WERI-Rb-1 (cell line): ENCODE measurements around the gene OXSR1.

ENCODE experiments used
- DNase-seq: peaks from one replicate; pipeline ENCODE4 v3.0.0-alpha.2; 2020
- H3K27ac ChIP-seq: fragments of 250-450 bp; sonication (Bioruptor Pico); 2 replicates; pipeline ENCODE4 v1.5.1; 2020; ENCODE audit warnings: mild to moderate bottlenecking, moderate library complexity
- H3K27me3 ChIP-seq: fragments of 250-450 bp; sonication (Bioruptor Pico); 2 replicates; pipeline ENCODE4 v1.5.1; 2021; ENCODE audit warnings: mild to moderate bottlenecking, low read depth, moderate library complexity; ENCODE audit not compliant: insufficient read depth, severe bottlenecking
- H3K36me3 ChIP-seq: fragments of 250-450 bp; sonication (Bioruptor Pico); 2 replicates; pipeline ENCODE4 v1.5.1; 2020; ENCODE audit warnings: mild to moderate bottlenecking, moderate library complexity
- H3K4me3 ChIP-seq: 2 replicates; pipeline ENCODE4 v1.5.1; 2011; ENCODE audit warnings: low read depth, mild to moderate bottlenecking, control low read depth, low read length
- H3K9me3 ChIP-seq: fragments of 250-450 bp; sonication (Bioruptor Pico); 2 replicates; pipeline ENCODE4 v1.5.1; 2021; ENCODE audit warnings: mild to moderate bottlenecking, moderate library complexity; ENCODE audit not compliant: severe bottlenecking
- CTCF ChIP-seq: IDR thresholded peaks from 2 replicates; pipeline ENCODE4 v1.5.1; 2011; ENCODE audit warnings: low read depth, mild to moderate bottlenecking, control low read depth, inconsistent platforms, low read length

OXSR1 gene

GRCh38 chr3:38121832-38122461 lies 43.4 kb upstream of the OXSR1 start:
- TF ChIP-seq CTCF = no peak
- no peak overlapping the region for H3K4me3 ChIP-seq
- no peak for DNase-seq
- H3K27me3 ChIP-seq = no peaks in the 10 kb centered on the region
- H3K36me3 ChIP-seq = peaks cover 37% of the 10 kb centered on the region
- H3K27ac ChIP-seq = no peak overlapping the region
- H3K9me3 ChIP-seq = no peaks in the 10 kb centered on the region

- Histone ChIP-seq H3K27me3 (no peaks in the 10 kb centered on the region), H3K4me3 (no peak overlapping the region), H3K9me3 (no peaks in the 10 kb centered on the region), H3K27ac (no peak overlapping the region), H3K36me3 (peaks cover 44% of the 10 kb centered on the region)
- TF ChIP-seq CTCF = no peak
- DNase-seq = no peak
These were observed 42.5 kb upstream of the OXSR1 start for GRCh38 chr3:38122712-38123290.

DNA sequence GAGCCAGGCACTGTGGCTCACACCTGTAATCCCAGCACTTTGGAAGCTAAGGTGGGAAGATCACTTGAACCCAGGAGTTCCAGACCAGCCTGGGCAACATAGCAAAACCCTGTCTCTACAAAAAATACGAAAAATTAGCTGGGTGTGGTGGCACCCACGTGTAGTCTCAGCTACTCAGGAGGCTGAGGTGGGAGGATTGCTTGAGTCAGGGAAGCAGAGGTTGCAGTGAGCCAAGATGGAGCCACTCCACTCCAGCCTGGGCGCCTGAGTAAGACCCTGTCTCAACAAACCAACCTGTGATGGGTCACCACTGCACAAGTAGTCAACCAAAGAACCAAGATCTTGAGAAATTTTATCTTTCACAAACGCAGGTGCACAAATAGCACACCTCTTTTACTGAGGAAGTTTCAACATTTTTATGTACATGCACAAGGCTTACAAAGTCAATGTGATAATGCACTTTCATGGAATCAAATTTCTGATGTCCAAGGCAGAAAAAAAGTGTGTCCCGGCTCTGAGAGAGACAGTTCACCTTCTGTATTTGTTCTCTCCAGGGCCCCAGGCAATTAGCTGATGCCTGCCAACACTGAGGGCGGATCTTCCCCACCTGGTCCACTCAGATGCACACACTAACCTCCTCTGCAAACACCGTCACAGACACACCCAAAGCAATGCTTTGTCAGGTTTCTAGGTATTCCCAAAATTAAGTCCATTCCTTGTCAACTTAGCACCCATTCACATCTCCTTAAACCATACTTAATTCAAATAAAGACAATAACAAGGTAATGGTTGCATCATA lies 40.8 kb upstream of the OXSR1 start:
- Histone ChIP-seq H3K36me3 (peaks cover 54% of the 10 kb centered on the region), H3K4me3 (no peak overlapping the region), H3K27ac (no peak overlapping the region), H3K9me3 (no peaks in the 10 kb centered on the region), H3K27me3 (no peaks in the 10 kb centered on the region)
- no peak for DNase-seq
- no peak for TF ChIP-seq CTCF

- Histone ChIP-seq H3K9me3 (no peaks in the 10 kb centered on the region), H3K27me3 (no peaks in the 10 kb centered on the region), H3K4me3 (no peak overlapping the region), H3K36me3 (peaks cover 62% of the 10 kb centered on the region), H3K27ac (no peak overlapping the region)
- TF ChIP-seq CTCF = no peak
- no peak for DNase-seq
These were observed 39.8 kb upstream of the OXSR1 start for GRCh38 chr3:38125305-38126120.

GRCh38 chr3:38126121-38126892 lies 39.0 kb upstream of the OXSR1 start:
- Histone ChIP-seq H3K4me3 (no peak overlapping the region), H3K27ac (no peak overlapping the region), H3K27me3 (no peaks in the 10 kb centered on the region), H3K9me3 (no peaks in the 10 kb centered on the region), H3K36me3 (peaks cover 64% of the 10 kb centered on the region)
- TF ChIP-seq CTCF = no peak
- DNase-seq = no peak
